CD4-positive, alpha-beta T cell treated with Interleukin-17A for 4 hours (primary cell): ENCODE measurements around the gene RPRD2.

Source experiments
- DNase-seq: peaks from one replicate; pipeline ENCODE4 v3.0.0-alpha.2; 2020; ENCODE audit warnings: mixed read lengths

Gene RPRD2

GRCh38 chr1:150474869-150475268 is 110.9 kb downstream of the RPRD2 start:
- no peak for DNase-seq

GRCh38 chr1:150476754-150477153 is 112.8 kb downstream of the RPRD2 start:
- DNase-seq = no peak

GRCh38 chr1:150477320-150477719 is 113.4 kb downstream of the RPRD2 start:
- DNase-seq = no peak

GRCh38 chr1:150477733-150478132 is 113.8 kb downstream of the RPRD2 start:
- no peak for DNase-seq

GRCh38 chr1:150479370-150479769 is 115.4 kb downstream of the RPRD2 start:
- DNase-seq = no peak

- DNase-seq = no peak
Observed at GRCh38 chr1:150479927-150480352, 116.0 kb downstream of the RPRD2 start.

- no peak for DNase-seq
Observed at GRCh38 chr1:150484431-150484830, 120.5 kb downstream of the RPRD2 start.

- no peak for DNase-seq
Observed at GRCh38 chr1:150484861-150485260, 120.9 kb downstream of the RPRD2 start.

GRCh38 chr1:150486966-150487762 is 123.2 kb downstream of the RPRD2 start, which contains the start of gene TARS2:
Gene TARS2 (plus strand): TSS chr1:150487419. CDS start chr1:150487451, 32 bp downstream.
- DNase-seq = peak; percentile 92

- DNase-seq = peak; percentile 20
Observed at GRCh38 chr1:150487763-150488115, 123.8 kb downstream of the RPRD2 start.

- no peak for DNase-seq
Observed at GRCh38 chr1:150493175-150493574, 129.2 kb downstream of the RPRD2 start.

- no peak for DNase-seq
Observed at GRCh38 chr1:150498342-150498741, 134.4 kb downstream of the RPRD2 start.

GRCh38 chr1:150505431-150505830 is 141.5 kb downstream of the RPRD2 start:
- no peak for DNase-seq

GRCh38 chr1:150507912-150508864 is 144.2 kb downstream of the RPRD2 start, which contains the start of gene ECM1:
Gene ECM1 (plus strand): TSS chr1:150508109. CDS start chr1:150508210, 101 bp downstream.
- peak; percentile 11 for DNase-seq

- no peak for DNase-seq
Observed at GRCh38 chr1:150508982-150509381, 145.0 kb downstream of the RPRD2 start.

- no peak for DNase-seq
Observed at GRCh38 chr1:150511551-150511950, 147.6 kb downstream of the RPRD2 start.

- no peak for DNase-seq
Observed at GRCh38 chr1:150511985-150512660, 148.2 kb downstream of the RPRD2 start.

- no peak for DNase-seq
Observed at GRCh38 chr1:150512846-150513245, 148.9 kb downstream of the RPRD2 start.

- no peak for DNase-seq
Observed at GRCh38 chr1:150513351-150513791, 149.4 kb downstream of the RPRD2 start.

- DNase-seq = no peak
Observed at GRCh38 chr1:150514260-150514659, 150.3 kb downstream of the RPRD2 start.

GRCh38 chr1:150514913-150515327 is 151.0 kb downstream of the RPRD2 start:
- DNase-seq = peak; percentile 3

- peak; percentile 93 for DNase-seq
Observed at GRCh38 chr1:150515328-150516049, 151.5 kb downstream of the RPRD2 start, which contains the start of gene FALEC. Gene FALEC (plus strand): TSS chr1:150515752.
